Inflammatory macrophage treated with lipopolysaccharide for 4 hours (primary cell): Measurements from ENCODE around the gene SEMA3D.

Experiments used
- DNase-seq: peaks from one replicate; pipeline ENCODE4 v3.0.0-alpha.2; 2020

SEMA3D gene

DNA sequence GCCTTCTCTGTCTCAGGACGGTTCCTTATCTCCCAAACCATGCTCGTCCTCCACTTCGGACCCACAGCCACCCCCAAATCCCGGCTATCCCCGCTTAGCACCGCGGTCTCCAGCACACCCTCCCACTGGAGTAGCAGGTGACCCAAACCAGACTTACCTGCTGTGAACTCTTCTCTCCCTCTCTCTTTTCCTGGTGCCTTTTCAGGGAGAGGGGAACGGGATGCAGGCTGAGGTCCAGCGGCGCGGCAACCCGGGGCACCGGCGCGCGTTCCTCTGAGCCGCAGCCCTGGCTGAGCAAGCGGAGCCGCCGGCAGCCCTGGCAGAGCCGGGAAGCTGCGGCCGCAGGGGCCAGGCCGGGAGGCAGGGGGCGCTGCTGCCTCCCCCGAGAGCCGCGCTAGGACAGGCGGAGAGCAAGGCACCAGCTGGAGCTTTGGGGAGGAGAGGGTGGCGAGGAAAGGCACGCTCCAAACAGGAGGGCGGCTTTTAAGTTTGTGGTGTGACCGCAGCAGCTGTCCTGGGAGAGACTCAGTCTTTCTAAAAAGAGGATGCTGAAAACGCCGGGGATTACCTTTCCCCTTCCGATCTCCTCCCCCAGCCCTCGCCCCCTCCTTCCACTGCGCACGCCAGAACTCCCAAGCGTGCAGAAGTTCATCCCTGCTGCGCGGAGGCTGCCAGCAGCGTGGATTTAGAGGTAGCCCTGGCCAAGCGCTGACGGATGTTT is at the start of gene SEMA3D:
TSS of gene SEMA3D (minus strand) at position 536 of the 721 bp plus-strand sequence. CDS start 65,165 bp downstream, outside the sequence.
- peak; percentile 19 for DNase-seq

DNA sequence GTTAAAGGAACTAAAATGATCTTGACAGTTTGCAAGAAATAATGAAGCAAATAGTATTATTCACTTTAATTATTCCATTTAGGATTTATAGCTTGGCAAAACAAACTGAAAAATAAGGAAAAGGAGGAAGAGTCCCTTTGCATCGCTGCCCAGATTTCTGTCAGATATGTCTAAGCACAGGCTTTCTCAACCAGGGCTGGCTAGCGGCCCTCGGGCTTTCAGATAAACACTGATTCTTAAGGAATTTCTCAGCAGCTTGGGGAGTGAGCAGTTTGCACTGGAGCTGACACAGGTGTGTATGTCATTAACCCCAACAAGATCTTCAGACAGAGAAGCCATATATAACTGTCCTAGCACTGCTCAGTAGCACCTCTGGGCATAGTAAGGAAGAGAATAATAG is 47.9 kb upstream of the SEMA3D start:
- no peak for DNase-seq

DNA sequence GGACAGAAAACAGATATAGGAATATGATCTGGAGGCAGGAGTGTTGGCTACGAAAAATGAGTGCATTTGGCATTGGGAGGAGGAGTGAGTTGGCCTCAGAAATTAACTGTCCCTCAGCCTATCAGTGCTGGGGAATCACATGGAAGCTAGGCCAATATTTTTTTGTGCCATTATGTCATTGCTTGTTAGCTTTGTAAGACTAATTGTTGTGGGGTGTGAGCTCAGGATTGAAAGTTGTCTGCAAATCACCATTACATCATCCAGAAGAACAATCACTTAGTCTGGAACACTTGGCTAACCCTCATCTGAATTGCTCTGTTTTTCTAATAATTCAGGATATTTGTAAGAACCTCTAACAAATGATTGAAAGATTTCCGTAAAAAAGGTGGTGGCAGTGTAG is 45.2 kb upstream of the SEMA3D start:
- no peak for DNase-seq

DNA sequence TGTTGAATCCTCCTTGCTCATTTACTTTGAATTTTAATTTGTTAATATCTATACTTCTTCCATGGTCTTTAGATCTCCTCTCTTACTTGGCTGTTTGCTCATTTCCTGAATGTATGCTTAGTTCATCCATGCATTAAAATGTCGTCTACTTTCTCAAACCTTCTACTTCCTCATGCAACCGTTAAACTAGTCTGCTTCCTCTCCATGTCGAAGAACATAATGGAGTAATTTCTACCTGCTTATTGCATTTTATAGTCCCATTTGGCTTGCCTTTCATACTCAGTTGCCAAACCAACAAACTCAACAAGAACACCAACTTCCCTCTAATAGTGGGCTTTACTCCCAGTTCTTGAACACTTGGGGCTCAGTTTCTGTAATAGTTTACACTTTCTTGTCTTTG is 43.8 kb upstream of the SEMA3D start:
- no peak for DNase-seq

DNA sequence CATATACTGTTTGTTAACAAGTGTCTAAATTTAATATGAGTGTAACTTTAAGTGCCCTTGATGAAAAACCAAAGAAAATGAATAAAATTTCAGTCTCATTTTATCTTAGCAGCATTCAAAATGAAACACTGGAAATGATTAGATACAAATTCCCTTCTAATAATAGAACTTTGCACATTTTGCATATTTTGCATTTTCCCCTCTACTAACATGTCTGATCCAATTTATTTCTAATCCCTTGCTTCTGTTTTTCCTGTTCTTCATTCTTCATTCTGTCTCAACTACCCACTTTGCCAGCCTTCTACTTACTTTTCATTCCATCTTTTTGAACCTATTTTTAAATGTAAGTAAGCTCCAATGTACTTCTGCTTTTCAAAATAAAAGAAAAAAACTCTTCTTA is 42.7 kb upstream of the SEMA3D start:
- no peak for DNase-seq

DNA sequence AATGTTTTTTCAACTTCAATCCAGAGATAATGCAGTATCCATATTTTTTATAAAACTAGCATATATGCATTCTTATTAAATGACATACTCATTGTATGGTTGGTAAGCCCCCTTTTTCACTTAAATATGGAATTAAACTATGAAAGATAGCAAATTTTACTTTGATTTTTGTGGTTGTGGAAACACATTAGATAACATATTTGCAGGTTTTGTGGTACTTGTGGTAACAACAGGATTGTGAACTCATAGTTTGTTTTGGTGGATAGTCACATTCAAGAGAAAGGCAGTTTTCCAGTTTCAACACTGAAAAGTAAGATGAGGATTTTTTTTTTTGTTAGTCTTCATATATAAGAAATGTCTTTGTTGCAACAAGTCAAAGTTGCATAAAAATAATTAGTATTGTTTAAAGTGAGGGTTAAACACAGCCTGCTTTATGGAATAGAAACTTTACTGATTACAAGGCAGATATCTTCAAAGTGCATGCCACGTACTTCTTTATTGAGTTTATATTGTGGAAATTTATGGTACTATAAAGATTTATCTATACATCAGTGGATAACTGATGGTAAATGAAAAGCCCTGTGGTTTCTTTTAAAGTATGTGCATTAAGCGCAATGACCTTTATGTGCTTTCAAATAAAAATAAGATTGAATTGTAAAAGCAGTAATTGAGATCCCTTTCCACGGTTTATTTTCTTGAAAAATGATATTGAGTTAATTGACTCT is 39.7 kb upstream of the SEMA3D start:
- DNase-seq: no peak

DNA sequence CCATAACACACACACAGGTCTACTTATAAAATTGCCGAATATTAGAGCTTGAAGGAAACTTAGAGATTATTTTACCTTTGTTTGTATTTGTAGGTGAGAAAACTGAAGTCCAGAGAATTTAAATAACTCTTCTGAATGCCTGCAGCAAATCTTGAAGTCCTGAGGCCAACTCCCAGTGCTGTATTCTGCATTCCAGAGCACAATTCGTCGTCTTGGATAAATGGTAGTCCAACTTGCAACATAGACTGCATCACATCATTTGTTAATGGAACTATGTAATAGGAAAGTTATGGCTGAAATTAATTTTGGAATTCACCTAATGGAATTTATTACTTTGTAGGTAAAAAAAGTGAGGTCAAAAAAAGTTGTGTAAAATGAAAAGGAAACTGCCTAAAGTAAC is 37.3 kb upstream of the SEMA3D start:
- DNase-seq: no peak

DNA sequence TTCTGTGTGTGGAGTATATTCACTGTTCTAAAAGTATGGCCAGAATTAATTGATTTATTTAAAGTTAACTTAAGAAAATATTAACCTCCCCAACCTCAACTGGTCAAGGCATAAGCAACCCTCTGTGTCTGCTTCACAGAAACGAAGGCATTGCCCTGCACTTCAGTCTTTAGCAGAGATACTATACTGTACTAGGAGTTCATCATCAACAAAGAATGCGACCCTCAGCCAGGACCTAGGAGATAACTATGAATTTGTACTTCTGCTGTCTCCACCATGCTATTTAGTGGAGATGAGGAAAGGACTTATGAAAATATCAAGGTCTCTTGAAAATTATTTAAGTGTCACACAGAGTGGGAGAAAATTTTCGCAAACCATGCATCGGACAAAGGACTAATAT is 35.7 kb upstream of the SEMA3D start:
- no peak for DNase-seq

DNA sequence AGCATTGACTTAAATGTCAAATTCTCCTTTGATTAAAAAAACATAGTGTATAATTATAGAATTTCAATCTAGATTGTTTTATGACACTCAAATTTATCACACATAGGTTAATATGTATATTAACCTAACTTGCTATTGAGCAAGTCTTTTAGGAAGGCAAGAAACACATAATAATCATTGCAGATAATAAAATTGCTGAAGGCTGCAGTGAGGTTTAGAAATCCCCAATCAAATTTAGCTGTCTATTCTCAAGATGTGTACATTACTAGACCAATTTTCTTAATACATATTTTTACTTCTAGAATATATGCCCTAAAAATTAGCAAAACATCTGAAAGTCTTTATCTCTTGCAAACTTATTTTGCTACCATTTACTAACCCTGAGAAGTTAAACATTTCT is 34.9 kb upstream of the SEMA3D start:
- DNase-seq: no peak

DNA sequence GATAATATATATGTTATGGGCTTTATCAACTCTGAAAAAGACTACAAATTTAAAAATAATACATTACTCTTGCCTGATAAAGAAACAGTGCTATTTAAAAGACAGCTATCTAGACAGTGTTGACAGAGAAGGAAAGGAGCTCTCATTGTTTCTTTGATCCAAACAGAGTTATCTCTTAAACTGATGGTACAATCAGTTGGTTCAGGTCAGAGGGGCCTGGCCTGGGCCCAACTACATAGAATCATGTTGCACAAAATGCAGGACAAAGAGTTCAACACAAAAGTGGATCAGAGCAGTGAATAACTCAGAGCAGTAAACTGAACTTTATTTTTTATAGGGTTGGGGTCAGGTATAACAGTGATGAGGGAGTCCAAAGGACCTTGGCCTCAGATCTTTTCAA is 33.8 kb upstream of the SEMA3D start:
- no peak for DNase-seq

DNA sequence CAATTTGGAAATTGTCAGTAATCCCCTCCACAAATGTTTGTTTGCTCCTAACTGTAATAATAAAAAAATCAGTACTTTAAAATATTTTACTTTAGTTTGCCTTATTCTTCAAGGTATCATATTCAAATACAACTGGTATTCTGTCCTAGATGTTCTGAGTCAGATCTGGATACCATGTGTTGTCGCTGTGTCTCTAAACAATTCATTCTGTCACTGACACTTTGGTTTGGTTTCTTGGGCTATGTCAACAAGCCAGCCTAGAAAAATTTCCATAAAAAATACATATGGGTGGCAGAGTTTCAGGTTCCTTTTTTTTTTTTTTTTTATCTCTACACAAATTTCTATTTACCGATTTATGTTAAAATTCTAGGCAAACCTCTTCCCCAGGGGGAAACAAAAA is 33.2 kb upstream of the SEMA3D start:
- DNase-seq: no peak

DNA sequence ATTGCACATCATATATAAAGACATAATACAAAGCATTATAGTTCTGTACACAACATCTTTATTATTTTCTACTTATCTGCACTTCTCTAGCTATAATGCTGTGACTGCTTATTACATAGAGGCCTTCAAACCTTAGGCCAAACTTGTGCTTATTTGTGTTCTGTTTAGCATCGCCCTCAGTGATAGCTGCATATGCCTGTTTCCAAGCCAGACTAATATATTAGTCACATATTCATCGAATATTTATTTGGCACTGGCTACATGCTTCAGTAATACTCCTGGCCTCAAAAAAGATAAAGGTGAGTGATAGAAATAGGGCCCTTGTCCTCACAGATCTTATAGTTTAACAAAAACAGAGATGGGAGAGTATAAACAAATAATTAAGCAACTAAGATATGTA is 30.2 kb upstream of the SEMA3D start:
- no peak for DNase-seq

DNA sequence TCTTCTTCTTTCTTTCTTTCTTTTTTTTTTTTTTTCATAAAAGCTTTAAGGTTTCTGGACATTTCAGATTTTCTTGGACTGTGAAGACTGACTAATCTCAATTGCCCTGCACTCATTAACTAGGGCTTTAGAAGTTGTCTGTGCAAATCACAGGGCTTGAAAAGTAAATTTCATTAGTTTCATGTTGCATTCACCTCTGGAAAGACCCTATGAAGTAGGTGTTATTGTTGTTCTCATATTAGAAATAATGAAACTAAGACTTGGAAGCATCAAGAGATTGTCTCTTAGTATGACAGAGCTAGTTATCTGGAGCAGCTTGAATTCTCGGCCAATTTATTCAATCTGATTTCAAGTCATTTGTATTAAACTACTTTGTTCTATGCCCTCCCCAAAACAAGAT is 28.2 kb upstream of the SEMA3D start:
- no peak for DNase-seq

DNA sequence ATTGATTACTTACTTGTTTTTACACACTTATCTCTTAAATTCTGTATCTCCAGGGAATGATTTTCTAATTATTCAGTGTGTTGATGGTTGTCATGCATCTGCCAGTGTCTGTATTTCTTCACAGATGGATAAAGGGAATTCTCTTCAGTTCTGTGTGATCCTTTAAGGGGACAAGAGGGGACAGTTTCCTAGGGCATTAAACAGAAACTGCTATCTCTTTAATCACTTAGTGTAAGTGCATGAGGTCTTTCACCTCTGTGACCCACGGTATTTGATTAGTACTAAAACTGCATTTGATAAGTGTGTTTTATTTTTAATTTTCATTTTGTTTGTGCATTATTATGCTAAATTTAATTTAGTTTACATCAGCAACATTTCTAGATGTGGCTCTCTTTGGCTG is 26.6 kb upstream of the SEMA3D start:
- DNase-seq: no peak

DNA sequence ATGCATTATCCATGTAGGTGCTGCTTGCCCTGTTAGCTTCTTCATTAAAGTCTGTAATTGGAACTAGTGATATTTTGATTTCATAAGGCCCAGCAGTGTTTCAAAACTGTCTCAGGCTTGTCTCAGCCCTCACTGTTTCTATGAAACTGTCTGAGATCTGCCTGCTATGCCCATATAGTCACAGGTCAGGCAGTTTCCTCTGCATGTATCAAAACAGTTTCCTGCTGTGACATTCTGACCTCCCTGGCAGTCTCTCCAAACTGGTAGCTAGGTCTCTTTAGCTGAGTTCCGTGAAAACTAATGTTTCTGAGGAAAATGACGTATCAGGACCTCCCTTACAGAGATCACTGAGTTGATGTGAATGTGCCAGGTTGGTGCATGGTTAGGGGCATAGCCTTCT is 18.9 kb upstream of the SEMA3D start:
- no peak for DNase-seq

DNA sequence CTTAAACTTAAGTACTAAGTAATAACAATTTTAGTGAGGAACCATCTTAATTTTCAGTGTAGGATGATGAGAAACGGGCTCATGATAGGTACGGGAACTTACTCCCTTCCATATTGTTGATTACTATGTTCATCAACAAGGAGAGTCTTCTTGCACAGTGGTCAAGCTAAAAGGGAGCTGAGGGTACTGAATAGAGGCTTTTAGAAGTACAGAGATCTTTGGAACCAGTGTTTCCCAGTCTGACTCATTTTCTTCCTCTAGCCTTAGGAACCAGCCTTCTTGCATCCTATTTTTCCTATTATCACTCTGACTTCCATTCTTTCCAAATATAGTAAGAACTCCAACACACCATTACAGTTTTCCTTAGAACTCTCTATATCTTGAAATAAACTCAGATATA is 17.6 kb upstream of the SEMA3D start:
- no peak for DNase-seq

DNA sequence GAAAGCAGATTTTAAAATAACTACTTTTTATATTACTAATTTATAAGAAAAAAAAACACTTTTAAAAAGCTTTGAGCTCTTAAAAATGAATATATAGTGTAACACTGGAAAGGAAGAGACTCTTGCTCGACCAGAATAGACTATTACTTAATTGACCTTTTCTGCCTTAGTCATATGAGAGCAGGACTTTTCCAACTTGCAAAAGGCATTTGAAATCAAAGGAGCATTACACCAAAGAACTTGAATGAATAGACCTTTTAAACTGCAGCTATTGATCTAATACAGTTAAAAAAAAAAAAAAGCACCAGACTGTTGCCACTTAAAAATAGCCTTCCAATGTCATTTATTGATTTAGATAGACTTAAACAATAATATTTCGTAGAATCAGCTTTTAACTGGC is 17.2 kb upstream of the SEMA3D start:
- DNase-seq: no peak

DNA sequence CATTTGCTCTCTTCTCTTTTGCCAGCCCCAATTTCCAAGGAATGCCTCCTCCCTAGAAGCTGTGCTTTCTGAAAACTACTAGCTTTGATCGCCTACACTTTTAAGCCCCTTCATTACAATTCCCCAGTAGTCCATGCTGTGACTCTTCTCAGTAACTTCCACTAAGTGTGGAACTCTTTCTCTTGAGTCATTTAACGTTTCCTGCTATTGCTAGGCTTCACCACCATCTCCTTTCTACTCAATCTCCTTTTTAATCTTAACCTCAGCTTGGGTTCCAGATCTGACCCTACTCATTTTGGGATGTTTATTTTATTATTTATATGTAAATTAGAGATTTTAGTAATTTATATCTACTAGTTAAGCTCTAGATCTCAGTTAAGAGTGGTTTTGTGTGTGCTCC is 14.4 kb upstream of the SEMA3D start:
- DNase-seq: no peak

DNA sequence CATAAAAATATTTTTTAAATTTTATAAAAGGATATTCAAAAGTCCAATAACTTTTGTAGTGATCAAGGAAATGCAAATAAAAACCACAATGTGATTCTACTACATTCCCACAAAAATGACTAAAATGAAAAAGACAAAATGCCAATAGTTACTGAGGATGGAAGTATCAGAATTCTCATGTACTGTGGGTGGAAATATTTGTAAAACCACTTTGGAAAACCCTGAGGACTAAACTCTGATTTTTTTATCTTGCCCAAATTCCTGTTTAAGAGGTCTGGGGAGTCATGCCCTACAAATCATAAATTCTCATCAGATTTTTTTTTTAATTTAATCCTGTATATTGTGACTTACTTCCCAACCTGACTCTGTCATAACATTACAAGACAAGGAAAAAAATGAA is 9.8 kb upstream of the SEMA3D start:
- no peak for DNase-seq

DNA sequence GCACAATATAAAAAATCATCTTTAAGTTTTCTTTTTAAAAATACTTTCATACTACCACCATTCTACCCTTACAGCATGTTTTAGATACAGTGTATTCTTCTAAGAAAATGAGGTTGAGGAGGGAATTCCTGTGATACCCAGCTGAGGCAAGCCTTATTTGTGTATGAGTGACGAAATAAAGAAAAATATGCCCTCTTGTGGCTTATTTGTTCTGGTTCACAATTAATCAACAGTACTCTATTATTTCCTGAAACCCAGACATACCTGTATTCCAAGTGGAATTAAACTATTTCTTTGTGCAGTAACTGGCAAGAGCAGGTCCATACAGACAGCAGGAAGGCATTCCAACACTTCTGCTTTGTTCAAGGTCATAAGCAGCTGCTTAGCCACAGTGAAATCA is 4.5 kb upstream of the SEMA3D start:
- DNase-seq: no peak

DNA sequence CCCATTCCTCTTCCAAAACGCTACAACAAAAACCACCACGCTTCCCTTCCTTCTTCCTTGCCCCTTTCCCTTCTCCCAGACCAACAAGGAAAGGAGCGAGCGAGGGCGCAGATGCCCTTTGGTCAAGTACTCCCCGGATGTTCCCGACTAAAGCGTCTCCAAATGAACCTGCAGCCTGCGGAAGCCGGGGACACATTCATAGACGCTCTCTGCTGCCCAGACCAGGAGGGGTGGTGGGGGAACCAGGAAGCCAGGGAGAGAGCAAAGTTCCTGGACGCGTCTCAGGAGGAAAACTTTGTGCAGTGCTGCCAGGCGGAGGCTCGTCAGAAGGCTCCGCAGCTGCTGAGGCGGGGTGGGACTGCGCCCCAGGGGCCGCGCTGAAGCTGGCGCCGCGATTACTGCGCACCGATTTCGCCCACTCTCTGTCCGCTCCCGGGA is 754 bp downstream of the SEMA3D start:
- DNase-seq: no peak

DNA sequence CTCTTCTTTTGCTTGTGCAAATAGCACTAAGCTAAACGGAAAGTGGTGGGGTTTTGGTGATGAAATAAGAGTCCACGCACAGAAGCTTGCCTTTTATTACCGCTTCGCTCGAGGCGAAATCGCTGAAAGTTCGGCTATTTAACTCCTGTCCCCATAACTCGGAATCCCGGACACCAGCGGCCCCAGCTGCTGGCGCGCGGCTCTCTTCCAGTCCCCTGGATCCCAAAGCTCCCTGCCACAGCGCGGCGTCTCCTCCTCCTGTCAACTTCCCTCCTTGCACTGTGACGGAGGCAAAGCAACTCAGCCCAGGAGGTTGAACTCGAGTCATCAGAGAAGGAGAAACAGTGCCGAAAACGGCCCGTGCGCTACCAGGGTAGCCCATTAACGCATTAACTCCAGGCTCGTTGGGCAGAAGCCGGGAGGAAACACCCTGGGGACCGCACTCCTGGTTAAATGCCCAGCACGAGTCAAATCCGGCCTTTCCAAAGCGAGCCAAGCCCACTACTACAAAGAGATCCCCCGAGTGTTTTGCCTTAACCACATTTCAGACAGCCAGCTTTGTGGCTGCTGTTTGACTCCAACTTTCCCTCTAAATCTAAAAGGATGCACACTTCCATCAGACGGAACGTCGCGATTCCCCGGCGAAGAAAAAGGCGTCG is 1.3 kb downstream of the SEMA3D start:
- DNase-seq: peak; percentile 4

DNA sequence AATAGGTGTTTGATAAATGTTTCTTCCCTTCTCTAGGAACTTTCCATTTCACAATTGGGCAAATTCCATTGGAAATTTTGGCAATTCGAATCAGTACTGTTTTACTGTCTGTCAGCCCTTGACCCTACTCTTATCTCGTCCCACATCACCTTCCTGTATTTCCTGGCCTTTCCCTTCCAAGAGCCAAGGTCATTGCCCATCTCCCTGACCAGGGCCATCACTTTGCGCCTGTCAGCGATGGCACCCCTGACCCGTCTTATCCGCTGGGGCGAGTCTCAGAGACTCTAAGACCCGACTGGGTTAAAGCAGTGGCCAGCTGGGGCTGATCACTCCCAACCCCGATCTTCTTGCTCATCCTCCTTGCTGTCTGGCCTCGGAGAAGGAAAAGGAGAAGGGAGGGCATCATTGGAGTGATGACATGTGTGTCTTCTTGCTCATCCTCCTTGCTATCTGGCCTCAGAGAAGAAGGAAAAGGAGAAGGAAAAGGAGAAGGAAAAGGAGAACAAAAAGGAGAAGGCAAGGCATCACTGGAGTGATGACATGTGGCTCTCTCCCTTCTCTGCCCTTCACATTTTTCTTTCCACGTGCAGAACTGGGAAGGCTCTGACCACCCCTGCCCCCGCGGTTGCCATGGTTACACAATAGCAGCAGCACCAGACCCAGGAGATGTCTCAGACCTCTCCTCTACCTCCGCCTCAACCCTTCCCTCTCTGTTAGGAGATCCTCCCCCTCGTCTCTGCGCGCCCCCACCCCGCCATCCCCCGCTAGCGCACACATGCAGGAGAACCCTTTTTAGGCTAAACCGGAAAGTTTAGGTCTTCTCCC is 2.0 kb downstream of the SEMA3D start:
- no peak for DNase-seq
